ENCODE measurements around the gene SCN2B.

The SCN2B gene

GRCh38 chr11:118132385-118133151 is 43.9 kb downstream of the SCN2B start:
- no peak for DNase-seq (ENCODE audit: low read depth)

GRCh38 chr11:118129471-118130172 is 46.8 kb downstream of the SCN2B start:
- DNase-seq (ENCODE audit: low read depth), result no peak

- no peak for DNase-seq (ENCODE audit: low read depth)
Observed at GRCh38 chr11:118128721-118129470, 47.5 kb downstream of the SCN2B start.

GRCh38 chr11:118128310-118128709 is 48.1 kb downstream of the SCN2B start:
- no peak for DNase-seq (ENCODE audit: low read depth)

- no peak for DNase-seq (ENCODE audit: low read depth)
Observed at GRCh38 chr11:118126082-118126838, 50.2 kb downstream of the SCN2B start.

GRCh38 chr11:118124929-118125535 is 51.4 kb downstream of the SCN2B start:
- DNase-seq (ENCODE audit: low read depth), result no peak

- no peak for DNase-seq (ENCODE audit: low read depth)
Observed at GRCh38 chr11:118120793-118121192, 55.6 kb downstream of the SCN2B start.

- DNase-seq (ENCODE audit: low read depth), result no peak
Observed at GRCh38 chr11:118117790-118118601, 58.4 kb downstream of the SCN2B start.

- no peak for DNase-seq (ENCODE audit: low read depth)
Observed at GRCh38 chr11:118115048-118115447, 61.4 kb downstream of the SCN2B start.

- DNase-seq (ENCODE audit: low read depth), result no peak
Observed at GRCh38 chr11:118114266-118114665, 62.2 kb downstream of the SCN2B start.

GRCh38 chr11:118112711-118113430 is 63.6 kb downstream of the SCN2B start:
- no peak for DNase-seq (ENCODE audit: low read depth)

All from iris pigment epithelial cell (primary cell).